Body of pancreas (tissue), 4 donors: ENCODE results near the gene HPSE2. TPM values are rescaled to one million over a fixed set of nuclear protein-coding genes. Genes with fewer than 3 reads are reported as not detected.

Experiments used
- ATAC-seq: fragments of 150-250 bp; one replicate; pipeline ENCODE4 v1.9.1; 2016
- DNase-seq, 4 donors: peaks; one replicate each; pipeline ENCODE4 v3.0.0-alpha.2; 2019
- H3K27ac ChIP-seq, 4 donors: fragments of 200-600 bp; sonication (generic); 1 replicate in 3 of 4; 2 replicates in 1 of 4; pipeline versions ENCODE4 v1.5.1 to v1.6.1; 2016 to 2019; ENCODE audit warnings: mild to moderate bottlenecking in 1 of 4, mixed read lengths in 1 of 4, moderate library complexity in 1 of 4
- H3K27me3 ChIP-seq, 2 donors: fragments of 200-600 bp; sonication (generic); one replicate each; pipeline ENCODE4 v1.6.0; 2016; ENCODE audit warnings: mild to moderate bottlenecking in 1 of 2
- H3K36me3 ChIP-seq, 2 donors: fragments of 200-600 bp; sonication (generic); replicated peaks in 1 of 2; 2 replicates each; pipeline ENCODE4 v1.5.1; 2016; ENCODE audit warnings: low read depth in 2 of 2; ENCODE audit not compliant: insufficient read depth in 1 of 2
- H3K4me1 ChIP-seq: fragments of 200-600 bp; sonication (generic); one replicate; pipeline ENCODE4 v1.6.0; 2016
- H3K4me3 ChIP-seq, 2 donors: fragments of 200-600 bp; sonication (generic); 1 replicate in 1 of 2; 2 replicates in 1 of 2; pipeline ENCODE4 v1.5.1; 2016 to 2019
- H3K9me3 ChIP-seq, 3 donors: fragments of 200-600 bp; sonication (generic); 1 replicate in 2 of 3; 2 replicates in 1 of 3; pipeline ENCODE4 v1.5.1; 2016
- POLR2A ChIP-seq, 3 donors: fragments of 450-650 bp; IDR thresholded peaks; one replicate each; pipeline ENCODE4 v1.6.1; 2016; ENCODE audit warnings: antibody characterized with exemption in 3 of 3, mild to moderate bottlenecking in 2 of 3
- whole genome bisulfite sequencing, 2 donors: methylation state at CpG; one replicate each; pipeline ENCODE4 v1.1.5; 2017; 5-methylcytosine and 5-hydroxymethylcytosine counted together
- intact Hi-C: fragments of 100-400 bp; cut with DNase I; formaldehyde crosslinking; loops from one replicate; pipeline ENCODE4 v1.15.1; 2023
- total RNA-seq, 2 donors: library from RNA; depleted of rRNA; stranded (reverse); fragments of >200 nt; gene quantifications; one replicate each; pipeline ENCODE4 v1.1.0, GENCODE V29; 2016
- TF ChIP-seq, protein P1 (sequence below), 7 experiments: fragments of 450-650 bp in 4 of 7; fragments of 200-600 bp in 3 of 7; sonication (generic) in 3 of 7; IDR thresholded peaks; one replicate each; pipeline ENCODE4 v1.5.1; 2016 to 2019; ENCODE audit warnings: antibody characterized with exemption in 7 of 7

The HPSE2 gene
- total RNA-seq, 2 donors from 2014 or later, result not detected

DNA sequence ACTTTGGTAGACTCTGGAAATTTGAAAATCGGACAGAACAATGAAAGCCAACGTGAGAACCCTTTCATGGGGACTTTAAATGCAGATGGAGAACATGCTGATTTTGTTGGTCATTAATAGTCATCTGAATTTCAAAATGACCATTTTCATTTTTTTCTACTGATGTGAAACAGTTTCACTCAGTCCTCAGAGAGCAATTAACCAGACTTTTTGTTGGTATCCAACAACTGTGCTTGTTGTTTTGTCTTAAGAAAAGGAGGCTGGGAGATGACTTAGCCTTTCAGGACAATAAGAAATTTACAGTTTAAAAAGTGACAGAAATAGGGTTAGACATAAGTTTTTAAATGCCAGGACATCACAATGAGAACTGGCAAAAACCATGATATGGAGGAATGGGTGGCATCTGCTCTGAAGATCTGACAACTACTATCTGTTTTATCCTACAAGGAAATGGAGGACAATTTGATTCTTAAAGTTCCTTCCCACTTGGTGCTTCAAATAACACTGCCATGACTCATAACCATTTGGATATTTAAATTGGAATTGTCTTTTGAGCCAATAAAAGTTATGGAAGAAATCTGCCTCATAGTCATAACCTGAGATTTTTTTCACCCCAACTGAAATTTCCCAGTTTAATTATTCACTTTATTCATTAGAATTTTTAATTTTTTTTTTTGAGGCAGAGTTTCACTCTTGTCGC lies 701.8 kb downstream of the HPSE2 start:
- intact Hi-C loops, result no loop called here
- ATAC-seq (no peak), DNase-seq (no peak)
- WGBS, 2 donors, result 72 to 81% methylated on average over 3 of the region's 3 CpGs
- no peaks in the 10 kb centered on the region for H3K4me1 ChIP-seq
- no peaks in the 10 kb centered on the region for H3K9me3 ChIP-seq
- no peak for TF ChIP-seq POLR2A (IDR thresholded peaks at IDR 0.05)
- TF ChIP-seq, protein P1, sequence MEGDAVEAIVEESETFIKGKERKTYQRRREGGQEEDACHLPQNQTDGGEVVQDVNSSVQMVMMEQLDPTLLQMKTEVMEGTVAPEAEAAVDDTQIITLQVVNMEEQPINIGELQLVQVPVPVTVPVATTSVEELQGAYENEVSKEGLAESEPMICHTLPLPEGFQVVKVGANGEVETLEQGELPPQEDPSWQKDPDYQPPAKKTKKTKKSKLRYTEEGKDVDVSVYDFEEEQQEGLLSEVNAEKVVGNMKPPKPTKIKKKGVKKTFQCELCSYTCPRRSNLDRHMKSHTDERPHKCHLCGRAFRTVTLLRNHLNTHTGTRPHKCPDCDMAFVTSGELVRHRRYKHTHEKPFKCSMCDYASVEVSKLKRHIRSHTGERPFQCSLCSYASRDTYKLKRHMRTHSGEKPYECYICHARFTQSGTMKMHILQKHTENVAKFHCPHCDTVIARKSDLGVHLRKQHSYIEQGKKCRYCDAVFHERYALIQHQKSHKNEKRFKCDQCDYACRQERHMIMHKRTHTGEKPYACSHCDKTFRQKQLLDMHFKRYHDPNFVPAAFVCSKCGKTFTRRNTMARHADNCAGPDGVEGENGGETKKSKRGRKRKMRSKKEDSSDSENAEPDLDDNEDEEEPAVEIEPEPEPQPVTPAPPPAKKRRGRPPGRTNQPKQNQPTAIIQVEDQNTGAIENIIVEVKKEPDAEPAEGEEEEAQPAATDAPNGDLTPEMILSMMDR (IDR thresholded peaks at IDR 0.05), result no peak
- H3K27me3 ChIP-seq, result no peaks in the 10 kb centered on the region
- H3K27ac ChIP-seq, result no peak overlapping the region
- no peak overlapping the region for H3K4me3 ChIP-seq
- H3K36me3 ChIP-seq, result no peaks in the 10 kb centered on the region

DNA sequence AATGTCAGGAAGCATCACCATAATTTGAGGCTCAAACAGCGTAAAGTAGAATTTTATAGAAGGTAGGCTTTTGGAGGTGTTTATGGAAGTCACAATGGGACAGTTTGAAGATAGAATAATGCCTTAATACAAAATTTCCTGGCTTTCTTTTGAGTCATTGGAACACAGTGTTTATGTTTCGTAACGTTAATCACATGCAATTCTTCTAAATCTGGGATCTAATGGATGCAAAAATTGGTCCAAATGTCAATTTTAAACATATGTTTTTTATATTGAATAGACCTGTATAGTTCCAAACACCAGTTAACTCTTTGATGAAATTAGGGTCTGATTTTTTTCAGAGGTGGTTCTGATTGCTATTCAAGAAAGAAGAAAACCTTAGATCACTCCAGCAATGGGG lies 702.4 kb downstream of the HPSE2 start:
- Histone ChIP-seq H3K4me1 (no peaks in the 10 kb centered on the region), H3K27ac (no peak overlapping the region), H3K9me3 (no peaks in the 10 kb centered on the region), H3K4me3 (no peak overlapping the region), H3K27me3 (no peaks in the 10 kb centered on the region), H3K36me3 (no peaks in the 10 kb centered on the region)
- intact Hi-C loops, result no loop called here
- ATAC-seq (no peak), DNase-seq (no peak)
- 57 to 60% methylated on average over 3 of the region's 3 CpGs for WGBS, 2 donors
- no peak for TF ChIP-seq POLR2A (IDR thresholded peaks at IDR 0.05)
- TF ChIP-seq, protein P1 (IDR thresholded peaks at IDR 0.05), result no peak

DNA sequence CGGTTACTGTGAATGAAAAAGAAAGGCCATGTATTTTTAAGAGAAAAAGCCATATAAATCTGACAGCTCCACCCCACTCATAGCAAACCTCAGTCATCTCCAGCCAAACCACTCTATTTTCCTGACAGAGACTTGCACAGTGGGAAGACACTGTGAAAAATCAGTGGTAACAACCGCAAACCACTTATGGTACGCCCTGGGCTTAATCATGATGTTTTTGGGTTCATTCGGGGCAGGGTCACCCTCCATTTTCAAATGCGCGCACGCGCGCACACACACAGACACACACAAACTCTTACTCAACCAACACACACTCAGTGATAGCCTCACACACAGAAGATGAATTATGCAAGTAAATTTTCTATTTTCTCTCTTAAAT lies 706.9 kb downstream of the HPSE2 start:
- DNase-seq, result no peak
- TF ChIP-seq, protein P1 (IDR thresholded peaks at IDR 0.05), result no peak
- no peak for TF ChIP-seq POLR2A (IDR thresholded peaks at IDR 0.05)
- Histone ChIP-seq H3K9me3 (no peaks in the 10 kb centered on the region), H3K4me1 (no peaks in the 10 kb centered on the region), H3K4me3 (no peak overlapping the region), H3K27me3 (no peaks in the 10 kb centered on the region), H3K36me3 (no peaks in the 10 kb centered on the region), H3K27ac (no peak overlapping the region)
- intact Hi-C loops, result no loop called here
- no peak for ATAC-seq
- WGBS, 2 donors, result 87 to 91% methylated on average over 9 of the region's 9 CpGs

DNA sequence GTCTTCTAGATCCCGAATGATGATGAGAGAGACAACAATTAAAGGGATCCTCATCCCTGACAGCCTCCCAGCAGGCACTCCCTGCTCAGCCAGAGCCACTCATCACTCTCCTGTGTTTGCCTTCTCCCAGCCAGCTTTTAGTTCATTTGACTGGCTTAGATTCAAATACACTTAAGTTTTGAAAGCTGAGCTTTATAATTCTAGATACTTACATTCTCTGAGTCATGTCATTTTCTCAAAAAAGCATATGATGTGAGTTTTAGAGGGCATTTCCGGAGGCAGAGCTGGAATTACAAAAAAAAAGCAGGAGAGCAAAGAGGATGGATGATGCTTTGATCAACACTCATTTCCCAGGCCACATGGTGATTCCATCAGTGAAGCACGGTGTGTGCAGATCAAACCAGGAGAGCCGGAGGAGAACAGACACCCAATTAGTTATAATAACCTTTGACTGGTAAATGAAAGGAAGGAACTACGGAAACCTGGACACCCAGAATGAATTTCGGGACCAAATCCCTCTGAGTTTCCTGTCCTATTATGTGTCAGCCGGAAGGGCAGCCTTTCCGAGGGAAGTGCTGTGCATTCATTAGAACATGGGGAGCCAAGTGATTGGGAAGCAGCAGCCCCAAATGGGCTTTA lies 707.4 kb downstream of the HPSE2 start:
- Histone ChIP-seq H3K4me1 (no peaks in the 10 kb centered on the region), H3K27me3 (no peaks in the 10 kb centered on the region), H3K9me3 (no peaks in the 10 kb centered on the region), H3K27ac (no peak overlapping the region), H3K4me3 (no peak overlapping the region), H3K36me3 (no peaks in the 10 kb centered on the region)
- ATAC-seq (no peak), DNase-seq (no peak)
- intact Hi-C loops, result no loop called here
- 60 to 63% methylated on average over 8 of the region's 8 CpGs for WGBS, 2 donors
- TF ChIP-seq, protein P1 (IDR thresholded peaks at IDR 0.05), result no peak
- no peak for TF ChIP-seq POLR2A (IDR thresholded peaks at IDR 0.05)

DNA sequence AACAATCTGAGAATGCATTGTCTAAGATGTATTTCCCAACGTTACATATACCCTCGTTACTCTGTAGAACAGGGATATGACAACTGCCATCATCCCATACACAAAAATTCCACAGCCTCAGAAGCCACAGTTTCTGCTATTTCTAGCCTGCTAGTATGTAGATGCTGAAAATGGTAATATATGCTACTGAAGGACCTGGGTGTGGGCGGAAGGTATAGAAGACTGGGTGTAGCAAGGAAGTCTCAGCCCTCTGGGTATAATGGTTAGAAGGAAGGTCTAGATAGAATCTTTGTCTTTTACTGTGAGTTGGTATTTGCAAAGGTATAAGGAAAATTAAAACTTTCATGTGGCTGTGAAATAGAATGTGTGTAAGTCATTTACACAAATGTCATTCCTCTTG lies 709.7 kb downstream of the HPSE2 start:
- no peaks in the 10 kb centered on the region for H3K9me3 ChIP-seq
- H3K36me3 ChIP-seq, result no peaks in the 10 kb centered on the region
- intact Hi-C loops, result no loop called here
- H3K4me1 ChIP-seq, result no peaks in the 10 kb centered on the region
- DNase-seq (no peak), ATAC-seq (no peak)
- TF ChIP-seq, protein P1 (IDR thresholded peaks at IDR 0.05), result no peak
- no peak for TF ChIP-seq POLR2A (IDR thresholded peaks at IDR 0.05)
- H3K4me3 ChIP-seq, result no peak overlapping the region
- no peaks in the 10 kb centered on the region for H3K27me3 ChIP-seq
- WGBS, 2 donors, result 63 to 68% methylated on average over 3 of the region's 3 CpGs
- H3K27ac ChIP-seq, result no peak overlapping the region
